Kidney epithelial cell (primary cell): ENCODE data around the gene LTB4R. TPM values are rescaled to one million over a fixed set of nuclear protein-coding genes. Genes with fewer than 3 reads are reported as not detected.
"Not testable (repeated sequence)": the region's sequence is repeated elsewhere in the genome, so short reads cannot be mapped to it uniquely, and the experiment has no call there.

Experiments used
- DNase-seq: peaks from one replicate; pipeline ENCODE4 v3.0.0-alpha.2; 2010; ENCODE audit warnings: low read depth
- H3K27me3 ChIP-seq: 2 replicates; pipeline ENCODE4 v1.6.0; 2011; ENCODE audit warnings: low read length; ENCODE audit not compliant: control insufficient read depth, insufficient read depth
- H3K36me3 ChIP-seq: 2 replicates; pipeline ENCODE4 v1.5.1; 2011; ENCODE audit warnings: low read length; ENCODE audit not compliant: control insufficient read depth, insufficient read depth
- H3K4me3 ChIP-seq: 2 replicates; pipeline ENCODE4 v1.5.1; 2011; ENCODE audit warnings: low read depth, mild to moderate bottlenecking, control low read depth, low read length
- total RNA-seq: library from RNA; depleted of rRNA; stranded (reverse); fragments of >200 nt; gene quantifications from 2 replicates; pipeline ENCODE4 v1.2.3, GENCODE V29; 2015
- TF ChIP-seq, protein P1 (sequence below): IDR thresholded peaks from 2 replicates; pipeline ENCODE4 v1.5.1; 2011; ENCODE audit warnings: mild to moderate bottlenecking, moderate library complexity, low read length, control low read depth, inconsistent platforms; ENCODE audit not compliant: insufficient read depth, poor library complexity, severe bottlenecking

LTB4R gene
- total RNA-seq, 1 donor from 2014 or later, result 2.8 TPM

- Histone ChIP-seq H3K36me3 (no peaks in the 10 kb centered on the region), H3K4me3 (no peak overlapping the region), H3K27me3 (peaks cover 17% of the 10 kb centered on the region)
- TF ChIP-seq, protein P1, sequence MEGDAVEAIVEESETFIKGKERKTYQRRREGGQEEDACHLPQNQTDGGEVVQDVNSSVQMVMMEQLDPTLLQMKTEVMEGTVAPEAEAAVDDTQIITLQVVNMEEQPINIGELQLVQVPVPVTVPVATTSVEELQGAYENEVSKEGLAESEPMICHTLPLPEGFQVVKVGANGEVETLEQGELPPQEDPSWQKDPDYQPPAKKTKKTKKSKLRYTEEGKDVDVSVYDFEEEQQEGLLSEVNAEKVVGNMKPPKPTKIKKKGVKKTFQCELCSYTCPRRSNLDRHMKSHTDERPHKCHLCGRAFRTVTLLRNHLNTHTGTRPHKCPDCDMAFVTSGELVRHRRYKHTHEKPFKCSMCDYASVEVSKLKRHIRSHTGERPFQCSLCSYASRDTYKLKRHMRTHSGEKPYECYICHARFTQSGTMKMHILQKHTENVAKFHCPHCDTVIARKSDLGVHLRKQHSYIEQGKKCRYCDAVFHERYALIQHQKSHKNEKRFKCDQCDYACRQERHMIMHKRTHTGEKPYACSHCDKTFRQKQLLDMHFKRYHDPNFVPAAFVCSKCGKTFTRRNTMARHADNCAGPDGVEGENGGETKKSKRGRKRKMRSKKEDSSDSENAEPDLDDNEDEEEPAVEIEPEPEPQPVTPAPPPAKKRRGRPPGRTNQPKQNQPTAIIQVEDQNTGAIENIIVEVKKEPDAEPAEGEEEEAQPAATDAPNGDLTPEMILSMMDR, result no peak
- no peak for DNase-seq
These were observed 13.8 kb downstream of the LTB4R start for GRCh38 chr14:24325041-24325530.

DNA sequence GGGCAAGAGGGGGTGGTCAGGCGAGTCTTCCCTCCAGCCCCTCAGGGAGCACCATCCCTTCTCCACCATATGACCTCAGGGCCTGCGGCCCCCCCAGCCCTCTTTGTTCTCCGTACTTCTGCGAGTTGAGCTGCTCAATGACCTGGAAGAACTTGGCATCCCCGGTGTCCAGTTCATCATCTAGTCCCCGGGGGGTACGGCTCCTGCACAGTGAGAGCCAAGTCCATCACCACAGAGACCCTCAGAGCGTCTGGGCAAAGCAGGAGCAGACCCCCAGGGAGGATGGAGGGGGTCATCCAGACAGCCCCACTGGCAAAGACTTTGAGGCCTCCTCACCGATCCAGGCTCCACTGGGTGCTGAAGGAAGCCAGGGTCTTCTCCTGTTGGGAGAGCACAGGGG, 14.7 kb downstream of the LTB4R start:
- no peak for DNase-seq
- no peaks in the 10 kb centered on the region for H3K36me3 ChIP-seq
- H3K4me3 ChIP-seq, result no peak overlapping the region
- peaks cover 18% of the 10 kb centered on the region for H3K27me3 ChIP-seq
- TF ChIP-seq, protein P1, result no peak

GRCh38 chr14:24327303-24327702, 16.0 kb downstream of the LTB4R start:
- TF ChIP-seq, protein P1, result no peak
- peaks cover 18% of the 10 kb centered on the region for H3K27me3 ChIP-seq
- DNase-seq, result no peak
- no peaks in the 10 kb centered on the region for H3K36me3 ChIP-seq
- H3K4me3 ChIP-seq, result no peak overlapping the region

GRCh38 chr14:24327914-24328313, 16.6 kb downstream of the LTB4R start:
- peaks cover 20% of the 10 kb centered on the region for H3K27me3 ChIP-seq
- H3K4me3 ChIP-seq, H3K36me3 ChIP-seq, DNase-seq: not testable (repeated sequence)
- TF ChIP-seq, protein P1, result peak; percentile 28

DNA sequence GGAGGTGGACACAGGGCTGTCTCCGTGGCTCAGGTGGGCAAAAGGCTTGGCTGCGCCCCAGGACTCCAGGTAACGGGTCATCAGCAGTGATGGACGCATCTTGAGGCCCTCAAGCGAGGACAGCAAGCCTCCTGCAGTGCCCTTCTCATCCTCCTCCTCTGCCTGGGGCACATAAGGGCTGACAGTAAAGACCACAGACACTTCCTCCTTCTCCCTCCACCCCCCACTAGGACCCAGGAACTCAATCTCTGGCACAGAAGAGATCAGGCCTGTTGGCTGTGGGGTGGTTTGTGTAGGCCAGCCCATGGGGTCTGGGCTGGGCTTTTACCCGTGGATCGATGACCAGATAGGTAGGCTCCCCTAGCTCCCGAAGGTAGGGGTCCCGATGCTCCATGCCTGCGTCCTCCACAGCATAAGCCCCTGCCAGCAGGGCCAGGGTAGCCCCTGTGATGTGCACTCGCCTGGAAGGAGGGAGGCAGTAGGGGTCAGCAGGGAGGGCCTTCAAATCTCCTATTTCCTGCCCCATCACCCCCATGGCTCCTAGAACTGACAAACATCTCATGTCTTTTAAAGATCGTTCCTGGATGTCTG, 17.9 kb downstream of the LTB4R start:
- Histone ChIP-seq H3K36me3 (no peaks in the 10 kb centered on the region), H3K27me3 (peaks cover 26% of the 10 kb centered on the region), H3K4me3 (no peak overlapping the region)
- no peak for DNase-seq
- TF ChIP-seq, protein P1, result no peak

DNA sequence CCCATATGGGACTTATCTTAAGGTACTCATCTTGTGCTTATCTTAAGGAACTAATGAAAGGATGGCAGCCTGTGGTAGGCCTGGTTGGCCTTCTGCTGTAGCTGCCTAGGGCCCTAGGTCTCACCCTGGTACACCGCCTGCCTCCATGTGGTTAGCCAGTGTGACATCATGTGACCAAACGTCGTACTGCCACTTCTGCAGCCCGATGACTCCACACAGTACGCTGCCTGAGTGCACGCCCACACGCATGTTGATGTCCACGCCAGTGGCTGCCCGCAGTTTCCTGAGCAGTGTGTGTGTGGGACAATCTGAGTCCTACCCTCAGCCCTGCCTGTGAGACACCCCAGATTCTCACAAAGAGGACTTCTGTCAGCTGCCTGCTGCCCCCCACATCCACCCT, 18.4 kb downstream of the LTB4R start:
- Histone ChIP-seq H3K36me3 (no peaks in the 10 kb centered on the region), H3K27me3 (peaks cover 31% of the 10 kb centered on the region), H3K4me3 (no peak overlapping the region)
- TF ChIP-seq, protein P1, result no peak
- DNase-seq, result no peak
